Left forelimb (tissue), 1 donor: ENCODE results near the gene CDC123.
"Not testable (repeated sequence)": the region's sequence is repeated elsewhere in the genome, so short reads cannot be mapped to it uniquely, and the experiment has no call there.

Experiments
- DNase-seq: peaks from one replicate; pipeline ENCODE4 v3.0.0-alpha.2; 2018; ENCODE audit warnings: low spot score

The CDC123 gene

DNA sequence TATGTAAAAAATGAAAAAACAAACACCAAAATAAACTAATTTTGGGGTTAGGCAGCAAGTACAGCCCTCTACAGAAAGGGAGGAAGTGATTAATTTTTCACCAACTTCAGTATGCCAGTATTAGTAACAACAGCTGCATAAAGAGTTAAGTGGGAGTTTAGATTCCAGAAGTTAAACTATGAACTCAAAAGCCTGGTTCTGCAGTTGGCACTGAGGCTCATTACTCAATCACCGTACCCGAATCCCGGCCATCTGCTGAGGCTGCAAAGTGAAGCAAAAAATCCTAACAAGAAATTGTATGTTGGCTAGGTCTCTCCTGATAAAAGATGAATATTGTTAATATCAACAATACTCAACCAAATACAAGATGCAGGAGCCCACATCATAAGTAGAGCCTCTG lies 4.3 kb upstream of the CDC123 start:
- no peak for DNase-seq

DNA sequence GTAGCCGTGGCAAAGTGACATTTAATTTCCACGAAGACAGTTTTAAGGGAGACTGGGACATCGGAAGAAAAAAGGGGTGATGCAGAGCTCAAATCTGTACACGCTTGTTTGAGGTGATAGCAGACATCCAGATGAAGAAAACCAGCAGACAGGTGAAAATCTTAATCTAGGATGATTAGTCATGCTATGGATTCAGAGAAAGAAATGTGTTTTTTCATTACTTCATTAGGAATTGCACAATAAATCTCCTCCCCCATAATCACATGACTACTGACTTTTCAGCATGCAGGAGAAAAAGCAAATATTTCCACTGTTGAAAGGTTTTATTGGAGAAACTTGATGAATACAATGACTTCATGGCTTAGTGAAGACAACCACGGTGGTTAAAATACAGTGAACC lies 2.8 kb upstream of the CDC123 start:
- no peak for DNase-seq

DNA sequence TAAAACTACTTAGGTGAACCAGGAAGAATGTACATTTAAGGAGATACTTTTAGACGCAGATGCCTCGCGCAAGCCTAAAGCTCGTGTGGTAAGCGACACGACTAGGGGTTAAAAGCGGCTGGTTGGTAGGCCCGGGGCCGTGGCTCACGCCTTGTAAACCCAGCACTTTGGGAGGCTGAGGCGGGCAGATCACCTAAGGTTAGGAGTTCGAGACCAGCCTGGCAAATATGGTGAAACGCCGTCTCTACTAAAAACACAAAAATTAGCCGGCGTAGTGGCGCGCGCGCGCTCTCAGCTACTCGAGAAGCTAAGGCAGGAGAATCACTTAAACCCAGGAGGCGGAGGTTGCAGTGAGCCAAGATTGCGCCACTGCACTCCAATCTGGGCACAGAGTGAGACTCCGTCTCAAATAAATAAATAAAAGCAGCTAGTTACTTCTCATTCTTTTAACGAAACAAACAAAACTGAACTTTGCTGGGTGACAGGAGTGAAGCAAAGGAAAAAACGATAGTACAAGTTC lies 1.2 kb upstream of the CDC123 start:
- no peak for DNase-seq

- no peak for DNase-seq
These were observed 746 bp upstream of the CDC123 start for GRCh38 chr10:12195281-12195602.

DNA sequence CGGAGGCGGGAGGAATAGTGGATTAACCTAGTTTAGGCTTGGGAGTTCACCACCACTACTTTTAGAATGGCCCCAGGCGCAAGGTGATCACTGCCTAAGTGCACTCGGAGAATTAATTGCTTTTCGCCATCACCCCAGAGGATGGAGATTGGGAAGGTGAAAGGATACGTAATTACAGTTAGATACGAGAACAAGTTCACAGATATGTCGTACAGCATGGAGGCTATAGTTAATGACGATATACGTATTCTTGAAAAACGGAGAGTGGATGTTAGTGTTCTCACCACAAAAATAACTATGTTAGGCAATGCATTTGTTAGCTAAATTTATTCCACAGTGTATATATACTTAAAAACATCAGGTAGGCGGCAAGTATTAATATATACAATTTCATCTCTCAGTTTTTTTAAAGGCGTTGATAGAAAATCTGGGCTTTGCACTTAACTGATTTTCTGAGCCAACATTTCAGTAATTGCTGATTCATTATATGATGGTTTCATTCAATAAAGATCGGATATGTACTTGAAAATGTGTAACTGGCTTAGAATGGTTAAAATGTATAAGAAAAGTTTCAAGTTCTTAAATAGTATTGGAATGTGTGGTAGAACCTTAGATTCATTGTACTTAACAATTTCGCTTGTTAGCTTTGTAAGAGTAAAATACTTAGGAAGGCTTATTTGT lies 683 bp downstream of the CDC123 start:
- DNase-seq = no peak

GRCh38 chr10:12198156-12198555 lies 2.2 kb downstream of the CDC123 start:
- DNase-seq = no peak

DNA sequence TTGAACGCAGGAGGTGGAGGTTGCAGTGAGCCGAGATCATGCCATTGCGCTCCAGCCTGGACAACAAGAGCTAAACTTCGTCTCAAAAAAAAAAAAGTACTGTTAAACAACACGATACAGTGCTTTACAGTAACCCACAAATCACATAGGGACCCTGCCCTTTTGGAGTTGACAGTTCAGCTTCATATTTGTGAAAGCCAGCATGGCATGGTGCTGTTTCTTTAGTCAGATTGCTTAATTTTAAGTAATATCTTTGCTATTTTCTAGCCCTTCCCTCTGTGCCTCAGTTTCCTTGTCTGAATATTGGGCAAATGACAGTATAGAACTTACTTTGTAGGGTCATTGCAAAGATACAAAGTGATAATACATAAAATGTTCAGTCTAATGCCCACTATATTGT lies 4.9 kb downstream of the CDC123 start:
- no peak for DNase-seq

DNA sequence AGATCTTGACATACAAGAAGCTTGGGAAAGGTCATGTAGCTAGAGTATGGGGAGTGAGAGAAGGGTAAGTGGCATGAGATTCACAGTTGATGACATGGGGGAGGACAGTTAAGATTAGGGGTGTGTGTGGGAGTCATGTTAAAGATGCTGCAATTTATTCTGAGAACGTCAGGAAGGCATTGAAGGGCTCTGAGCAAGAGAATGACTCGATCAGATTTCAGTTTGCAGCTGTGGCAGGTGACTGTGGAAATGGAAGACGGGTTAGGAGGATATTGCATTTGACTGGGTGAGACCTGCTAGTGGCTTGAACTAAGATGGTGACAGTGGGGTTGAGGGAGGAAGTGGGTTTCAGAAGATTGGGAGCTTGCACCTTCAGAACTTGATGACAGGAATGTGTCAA lies 5.6 kb downstream of the CDC123 start:
- no peak for DNase-seq

DNA sequence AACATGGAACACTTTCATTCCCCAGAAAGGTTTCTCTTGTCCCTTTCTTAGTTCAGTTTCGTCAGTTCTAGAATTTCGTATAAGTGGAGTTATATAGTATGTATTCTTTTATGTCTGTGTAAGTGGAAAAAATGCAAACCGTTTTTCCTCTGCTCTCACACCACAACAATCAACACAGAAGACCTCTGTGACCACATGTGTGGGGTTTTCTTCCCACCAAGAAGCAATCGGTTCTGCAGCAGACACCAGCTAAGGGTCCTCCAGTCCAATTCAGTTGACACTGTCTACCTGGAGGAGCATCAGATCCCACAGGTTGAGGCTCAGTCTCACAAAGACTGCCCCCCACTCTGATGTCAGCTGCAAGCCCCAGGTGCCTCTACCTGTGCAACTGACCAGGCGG lies 6.2 kb downstream of the CDC123 start:
- DNase-seq = no peak

- DNase-seq = no peak
These were observed 9.1 kb downstream of the CDC123 start for GRCh38 chr10:12205082-12205481.

DNA sequence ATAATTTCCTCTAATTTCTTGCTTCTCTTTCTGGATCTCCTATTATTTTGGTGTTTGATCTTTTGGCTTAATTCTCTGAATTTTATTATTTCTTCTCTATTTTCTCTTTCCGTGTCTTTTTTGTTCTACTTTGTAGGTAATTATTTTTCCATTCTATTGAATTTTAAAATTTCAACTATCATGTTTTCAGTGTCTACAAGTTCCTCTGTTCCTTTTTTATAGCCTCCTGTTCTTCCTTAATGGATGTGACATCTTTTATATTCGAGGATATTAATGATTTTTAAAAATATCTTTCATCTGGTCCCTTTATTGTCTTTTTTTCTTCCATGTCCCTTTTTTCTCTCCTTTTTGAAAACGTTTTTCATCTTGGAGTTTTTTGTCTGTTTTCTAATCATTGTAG lies 11.1 kb downstream of the CDC123 start:
- no peak for DNase-seq

DNA sequence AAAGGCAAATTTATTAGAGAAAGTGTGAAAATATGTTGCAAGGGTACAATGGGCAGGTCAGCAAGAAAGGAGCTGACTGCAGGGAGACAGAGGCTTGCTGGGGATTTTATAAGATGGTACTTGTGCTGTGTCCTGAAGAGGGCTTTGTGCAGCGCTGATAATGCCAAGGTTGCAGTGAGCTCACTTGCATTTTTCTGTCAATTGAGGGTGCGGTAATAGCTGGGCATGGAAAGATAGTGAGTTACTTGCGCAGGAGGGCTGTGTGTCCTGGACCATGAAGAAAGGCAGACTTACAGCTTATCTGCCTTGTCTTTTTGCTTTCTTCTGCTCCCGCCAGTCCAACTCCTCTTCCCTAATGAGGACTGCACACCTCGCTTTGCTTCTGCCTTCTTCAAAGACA lies 12.5 kb downstream of the CDC123 start:
- DNase-seq = no peak

GRCh38 chr10:12212454-12212853 lies 16.5 kb downstream of the CDC123 start:
- DNase-seq = no peak

GRCh38 chr10:12213621-12214020 lies 17.6 kb downstream of the CDC123 start:
- no peak for DNase-seq

DNA sequence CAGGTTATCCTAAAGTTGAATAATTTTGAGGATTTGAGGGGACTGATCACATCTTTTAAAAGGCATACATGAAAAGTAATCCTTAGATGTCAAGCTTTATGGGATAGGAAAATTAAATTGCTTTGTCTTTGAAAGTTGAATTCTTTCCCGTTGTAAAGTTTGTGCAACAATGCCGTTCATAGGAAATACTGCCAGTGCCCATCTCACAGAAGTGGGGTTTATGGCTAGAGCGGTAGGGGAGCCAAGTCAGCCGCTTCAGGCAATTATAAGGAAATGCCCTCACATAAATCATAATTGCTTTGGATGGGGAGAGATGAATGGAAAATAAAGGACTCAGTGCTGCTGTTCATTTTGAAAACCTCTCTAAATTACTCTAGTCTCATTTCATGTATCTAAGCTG lies 18.1 kb downstream of the CDC123 start:
- no peak for DNase-seq

DNA sequence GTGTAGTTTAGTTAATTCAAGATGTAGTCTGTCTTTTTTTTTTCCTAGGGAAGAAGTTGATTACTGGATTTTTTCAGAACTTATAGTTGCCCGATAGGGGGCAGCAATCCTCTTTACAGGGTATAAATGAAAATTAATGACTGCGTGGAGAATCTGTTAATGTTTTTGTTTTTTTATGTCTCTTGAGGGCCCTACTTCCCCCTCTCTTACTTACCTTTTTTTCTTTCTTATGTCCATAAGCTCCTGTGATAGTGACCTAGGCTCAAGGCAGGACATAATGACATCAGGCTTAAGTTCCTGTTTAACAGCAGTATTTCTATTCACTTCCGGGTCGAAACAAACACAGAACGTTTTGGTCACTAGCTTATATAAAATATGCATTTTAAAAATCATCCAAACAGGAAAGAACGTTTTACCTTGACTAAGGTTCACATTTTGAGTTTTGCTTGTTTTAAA lies 18.8 kb downstream of the CDC123 start:
- DNase-seq = no peak

DNA sequence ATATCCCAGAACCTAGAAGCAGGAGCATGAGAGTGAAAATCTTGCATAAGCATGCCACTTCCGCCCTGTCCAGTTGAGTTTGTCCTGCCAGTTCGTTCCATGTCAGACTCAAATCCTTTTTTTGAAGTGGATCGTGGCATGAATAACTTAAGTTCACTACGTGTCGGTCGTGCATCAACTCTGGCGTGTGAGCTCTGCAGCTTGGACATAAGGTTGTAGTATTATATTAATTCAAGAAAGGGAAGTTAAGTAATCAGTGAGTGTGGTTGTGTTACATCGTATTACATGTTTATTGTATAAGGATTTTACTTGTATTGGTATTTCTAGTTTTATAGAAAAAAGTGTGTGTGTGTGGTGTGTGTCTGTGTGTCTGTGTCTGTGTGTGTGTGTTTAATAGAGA lies 23.0 kb downstream of the CDC123 start:
- DNase-seq = no peak

GRCh38 chr10:12221323-12222298 lies 25.6 kb downstream of the CDC123 start:
- DNase-seq = no peak

GRCh38 chr10:12225444-12225843 lies 29.5 kb downstream of the CDC123 start:
- DNase-seq = no peak

DNA sequence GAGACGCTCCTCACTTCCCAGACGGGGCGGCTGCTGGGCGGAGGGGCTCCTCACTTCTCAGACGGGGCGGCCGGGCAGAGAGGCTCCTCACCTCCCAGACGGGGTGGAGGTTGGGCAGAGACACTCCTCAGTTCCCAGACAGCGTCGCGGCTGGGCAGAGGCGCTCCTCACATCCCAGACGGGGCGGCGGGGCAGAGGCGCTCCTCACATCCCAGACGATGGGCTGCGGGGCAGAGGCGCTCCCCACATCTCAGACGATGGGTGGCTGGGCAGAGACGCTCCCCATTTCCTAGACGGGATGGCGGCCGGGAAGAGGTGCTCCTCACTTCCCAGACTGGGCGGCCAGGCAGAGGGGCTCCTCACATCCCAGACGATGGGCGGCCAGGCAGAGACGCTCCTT lies 30.4 kb downstream of the CDC123 start:
- not testable (repeated sequence) for DNase-seq

DNA sequence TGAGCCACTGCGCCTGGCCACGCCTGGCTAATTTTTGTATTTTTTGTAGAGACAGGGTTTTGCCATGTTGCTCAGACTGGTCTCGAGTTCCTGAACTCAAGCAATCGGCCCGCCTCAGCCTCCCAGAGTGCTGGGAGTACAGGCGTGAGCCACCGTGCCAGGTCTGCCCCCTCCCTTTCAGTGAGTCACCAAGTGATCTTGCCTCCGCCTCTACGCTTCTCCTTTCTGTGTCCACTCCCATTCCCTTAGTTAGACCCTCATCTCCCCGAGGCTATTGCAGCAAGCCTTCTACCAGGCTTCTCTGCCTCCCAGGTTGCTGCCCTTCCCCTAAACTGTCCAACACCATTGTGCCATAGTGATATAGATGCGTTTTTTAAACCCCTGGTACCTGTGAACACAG lies 32.9 kb downstream of the CDC123 start:
- DNase-seq = no peak

GRCh38 chr10:12234687-12235086 lies 38.7 kb downstream of the CDC123 start:
- DNase-seq = not testable (repeated sequence)

DNA sequence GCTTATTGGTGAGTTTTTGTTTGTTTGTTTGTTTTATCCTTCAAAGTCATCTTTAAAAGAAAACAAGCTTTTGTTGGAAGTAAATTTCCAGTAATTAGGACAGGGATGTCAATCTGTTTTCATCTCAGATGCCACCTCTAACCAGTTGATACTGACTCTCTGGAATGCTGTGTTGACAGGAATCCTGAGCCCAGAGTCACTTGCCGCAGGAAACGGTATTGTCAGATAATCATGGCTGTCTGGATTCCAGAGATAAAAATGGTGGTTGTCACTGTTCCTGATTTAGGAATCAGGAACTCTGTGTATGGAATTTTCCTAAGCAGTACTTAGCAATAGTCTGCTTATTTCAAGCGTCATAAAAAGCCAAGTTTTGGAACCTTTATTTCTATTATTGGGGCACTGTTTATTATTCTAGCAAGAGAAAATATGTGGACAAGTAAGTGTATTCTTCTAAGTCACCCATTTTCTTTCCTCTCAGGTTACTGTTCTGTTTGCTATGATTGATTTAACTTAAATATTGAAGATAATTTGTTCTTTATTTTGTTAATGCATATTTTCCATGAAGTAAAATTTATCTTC lies 39.2 kb downstream of the CDC123 start:
- no peak for DNase-seq
